Psoas muscle (tissue), 8 donors: ENCODE data around the gene ZGPAT. TPM values are rescaled to one million over a fixed set of nuclear protein-coding genes. Genes with fewer than 3 reads are reported as not detected.

ENCODE experiments used
- ATAC-seq, 4 donors: fragments of 200-7000 bp; cut with Tn5 transposase; one replicate each; pipeline ENCODE4 v1.9.1; 2020; ENCODE audit warnings: moderate library complexity in 3 of 4, mild to moderate bottlenecking in 2 of 4
- DNase-seq, 2 donors: peaks; one replicate each; pipeline ENCODE4 v3.0.0-alpha.2; 2020
- H3K27ac ChIP-seq: fragments of 200-600 bp; one replicate; pipeline ENCODE4 v1.8.0; 2022
- H3K27me3 ChIP-seq, 3 donors: fragments of 200-600 bp in 1 of 3; one replicate each; pipeline versions ENCODE4 v1.6.1 to v1.8.0; 2013 to 2022; ENCODE audit warnings: low read length in 2 of 3, mild to moderate bottlenecking in 2 of 3, moderate library complexity in 1 of 3; ENCODE audit not compliant: insufficient read depth in 3 of 3
- H3K36me3 ChIP-seq, 2 donors: fragments of 200-600 bp in 1 of 2; one replicate each; pipeline versions ENCODE4 v1.6.1 to v1.8.0; 2013 to 2022; ENCODE audit warnings: low read depth in 1 of 2, mild to moderate bottlenecking in 1 of 2, moderate library complexity in 1 of 2; ENCODE audit not compliant: insufficient read depth in 1 of 2
- H3K4me1 ChIP-seq: fragments of 200-600 bp; one replicate; pipeline ENCODE4 v1.8.0; 2022
- H3K4me3 ChIP-seq: fragments of 200-600 bp; one replicate; pipeline ENCODE4 v1.8.0; 2022; ENCODE audit warnings: mild to moderate bottlenecking
- H3K9me3 ChIP-seq: fragments of 200-600 bp; one replicate; pipeline ENCODE4 v1.8.0; 2022
- WGBS, 3 donors: extraction: QIAGEN DNeasy Blood & Tissue Kit; methylation state at CpG; one replicate each; pipeline versions ENCODE4 v1.1.6 to v1.1.7; 2013; 5-methylcytosine and 5-hydroxymethylcytosine counted together
- intact Hi-C, 2 donors: fragments of 100-400 bp; cut with DNase I; formaldehyde crosslinking; loops; one replicate each; pipeline versions ENCODE4 v1.11.0 to v1.14.2; 2022
- polyA plus RNA-seq, 3 donors: library from polyadenylated mRNA; stranded (reverse); fragments of 200-250 nt; gene quantifications; one replicate each; pipeline ENCODE4 v1.2.3, GENCODE V29; 2013
- total RNA-seq, 4 donors: library from RNA; stranded (reverse); fragmentation: NEBNext Ultra II Directional in 2 of 4; extraction: Animal tissue kit (Norgen Biotek cat#: 25700) in 2 of 4; gene quantifications; one replicate each; pipeline versions ENCODE4 v1.2.1 to v1.2.4, GENCODE V29; 2021 to 2023
- TF ChIP-seq, protein P1 (sequence below): fragments of 200-600 bp; IDR thresholded peaks from one replicate; pipeline ENCODE4 v1.8.0; 2022; ENCODE audit warnings: antibody characterized with exemption
- donor health status: healthy with polysubstance abuse.
- donor health status: DM: no; HTN: no; CAD: no; lungs with moderate emphysema.
- donor health status: Bipolar disorder and iron deficiency.
- donor health status: healthy.
- donor health status: DM: yes; HTN: yes; CAD: no.
- donor health status: DM: no; HTN: no; CAD: no.
- donor health status: DM: no; HTN: no; CAD: no.
- donor health status: DM: yes; HTN: yes; CAD: no.

The ZGPAT gene
- total and polyA plus RNA-seq, 7 donors, result 10.7 to 54.8 (median 18.2) TPM

DNA sequence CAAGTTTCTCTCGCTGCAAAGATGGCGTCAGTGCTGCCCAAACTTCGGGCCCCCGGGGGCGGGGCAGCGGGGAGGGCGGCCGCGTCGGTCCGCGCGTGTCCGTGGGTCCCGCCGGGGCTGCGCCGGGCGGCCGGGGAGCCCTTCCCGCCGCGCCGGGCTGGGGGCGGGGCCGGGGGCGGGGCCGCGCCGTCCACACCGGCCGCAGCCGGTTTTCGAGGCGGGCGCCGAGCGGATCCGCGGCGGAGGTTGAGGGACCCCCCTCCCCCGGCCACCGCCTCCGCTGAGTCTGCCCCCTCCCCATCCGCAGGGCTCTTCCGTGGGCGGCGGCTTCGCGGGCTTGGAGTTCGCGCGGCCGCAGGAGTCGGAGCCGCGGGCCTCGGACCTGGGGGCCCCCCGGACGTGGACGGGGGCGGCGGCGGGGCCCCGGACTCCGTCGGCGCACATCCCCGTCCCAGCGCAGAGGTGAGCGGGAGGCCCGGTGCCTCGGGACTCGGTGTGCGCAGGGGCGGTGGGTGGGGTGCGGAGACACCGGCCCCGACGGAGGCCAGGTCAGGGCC, 32.3 kb downstream of the ZGPAT start:
- H3K4me3 ChIP-seq, result peak overlapping the region; percentile 71
- ATAC-seq (peak in 3 of 4 donors; percentile 0 to 1 (median 0)), DNase-seq (peak in 1 of 2 donors; percentile 80)
- peaks cover 15% of the 10 kb centered on the region for H3K4me1 ChIP-seq
- WGBS, 3 donors, result 0 to 1% (median 1%) methylated on average over 21 to 80 of the region's 80 CpGs
- intact Hi-C loops, result no loop called here
- H3K9me3 ChIP-seq, result no peaks in the 10 kb centered on the region
- peaks cover 0 to 34% of the 10 kb centered on the region in 2 donors for H3K36me3 ChIP-seq
- H3K27me3 ChIP-seq, result no peaks in the 10 kb centered on the region
- peak overlapping the region; percentile 84 for H3K27ac ChIP-seq
- TF ChIP-seq, protein P1, sequence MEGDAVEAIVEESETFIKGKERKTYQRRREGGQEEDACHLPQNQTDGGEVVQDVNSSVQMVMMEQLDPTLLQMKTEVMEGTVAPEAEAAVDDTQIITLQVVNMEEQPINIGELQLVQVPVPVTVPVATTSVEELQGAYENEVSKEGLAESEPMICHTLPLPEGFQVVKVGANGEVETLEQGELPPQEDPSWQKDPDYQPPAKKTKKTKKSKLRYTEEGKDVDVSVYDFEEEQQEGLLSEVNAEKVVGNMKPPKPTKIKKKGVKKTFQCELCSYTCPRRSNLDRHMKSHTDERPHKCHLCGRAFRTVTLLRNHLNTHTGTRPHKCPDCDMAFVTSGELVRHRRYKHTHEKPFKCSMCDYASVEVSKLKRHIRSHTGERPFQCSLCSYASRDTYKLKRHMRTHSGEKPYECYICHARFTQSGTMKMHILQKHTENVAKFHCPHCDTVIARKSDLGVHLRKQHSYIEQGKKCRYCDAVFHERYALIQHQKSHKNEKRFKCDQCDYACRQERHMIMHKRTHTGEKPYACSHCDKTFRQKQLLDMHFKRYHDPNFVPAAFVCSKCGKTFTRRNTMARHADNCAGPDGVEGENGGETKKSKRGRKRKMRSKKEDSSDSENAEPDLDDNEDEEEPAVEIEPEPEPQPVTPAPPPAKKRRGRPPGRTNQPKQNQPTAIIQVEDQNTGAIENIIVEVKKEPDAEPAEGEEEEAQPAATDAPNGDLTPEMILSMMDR, result no peak

DNA sequence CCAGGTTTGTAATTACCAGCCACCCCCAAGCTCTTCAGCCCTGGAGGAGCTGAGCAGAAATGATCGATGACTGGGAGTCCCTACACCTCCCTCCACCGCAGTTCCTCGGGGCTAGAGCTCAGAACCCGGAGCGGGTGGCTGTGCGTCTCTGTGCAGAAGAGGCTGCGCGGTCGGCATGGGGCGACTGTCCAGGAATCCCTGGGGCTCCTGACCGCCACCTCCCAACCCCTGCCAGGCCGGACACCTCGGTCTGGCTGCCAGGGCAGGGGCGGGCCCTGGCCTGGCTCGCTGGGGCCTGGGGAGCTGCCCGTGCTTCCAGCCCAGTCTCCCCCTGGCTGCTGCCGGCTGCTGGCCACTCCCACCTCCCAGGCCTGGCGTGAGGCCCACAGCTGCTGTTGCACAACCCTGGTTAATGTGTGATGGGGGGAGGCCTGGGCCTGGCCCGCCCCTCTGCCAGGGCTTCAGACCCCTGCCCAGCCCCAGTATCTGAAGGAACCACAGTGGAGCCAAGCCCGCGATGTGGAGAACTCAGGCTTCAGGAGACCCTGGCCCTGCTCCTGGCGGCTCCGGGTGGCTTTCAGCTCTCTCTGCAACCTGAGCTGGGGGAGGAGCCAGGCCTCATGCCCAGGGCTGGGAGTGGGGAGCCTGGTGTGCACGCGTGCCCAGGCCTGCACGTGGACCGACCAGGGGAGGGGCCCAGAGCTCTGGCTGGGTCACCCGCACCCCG, 33.0 kb downstream of the ZGPAT start:
- H3K27ac ChIP-seq, result peak overlapping the region; percentile 84
- ATAC-seq, result peak; percentile 75 to 84 (median 78)
- H3K4me3 ChIP-seq, result peak overlapping the region; percentile 71
- 2 to 3% (median 2%) methylated on average over 25 to 29 of the region's 29 CpGs for WGBS, 3 donors
- H3K4me1 ChIP-seq, result peaks cover 15% of the 10 kb centered on the region
- intact Hi-C loops, result no loop called here
- peak; percentile 94 to 97 for DNase-seq
- peaks cover 0 to 27% of the 10 kb centered on the region in 2 donors for H3K36me3 ChIP-seq
- H3K27me3 ChIP-seq, result no peaks in the 10 kb centered on the region
- no peaks in the 10 kb centered on the region for H3K9me3 ChIP-seq
- TF ChIP-seq, protein P1, result no peak

DNA sequence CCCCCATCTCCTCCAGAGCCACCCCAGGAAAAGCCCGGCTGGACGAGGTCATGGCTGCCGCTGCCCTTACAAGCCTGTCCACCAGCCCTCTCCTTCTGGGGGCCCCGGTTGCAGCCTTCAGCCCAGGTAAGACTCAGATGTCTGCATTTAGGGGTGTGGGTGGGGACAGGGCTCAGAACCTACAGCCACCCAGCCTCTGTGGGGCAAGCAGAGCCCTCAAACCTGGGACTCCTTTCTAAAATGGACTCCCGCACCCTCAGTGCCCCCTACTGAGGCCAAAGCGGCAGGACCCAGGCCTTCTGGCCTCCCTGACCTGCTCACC, 33.5 kb downstream of the ZGPAT start:
- Histone ChIP-seq H3K27me3 (no peaks in the 10 kb centered on the region), H3K36me3 (peaks cover 0 to 23% of the 10 kb centered on the region in 2 donors), H3K27ac (peak overlapping the region; percentile 84), H3K9me3 (no peaks in the 10 kb centered on the region), H3K4me3 (peak overlapping the region; percentile 71), H3K4me1 (peaks cover 15% of the 10 kb centered on the region)
- ATAC-seq (peak in 1 of 4 donors; percentile 0), DNase-seq (no peak)
- 7 to 32% (median 16%) methylated on average over 5 to 6 of the region's 6 CpGs for WGBS, 3 donors
- TF ChIP-seq, protein P1, result no peak
- intact Hi-C loops, result no loop called here

GRCh38 chr20:63741676-63742380, 34.0 kb downstream of the ZGPAT start:
- Histone ChIP-seq H3K4me3 (peak overlapping the region; percentile 71), H3K4me1 (peaks cover 15% of the 10 kb centered on the region), H3K27me3 (no peaks in the 10 kb centered on the region), H3K27ac (peak overlapping the region; percentile 84), H3K36me3 (peaks cover 0 to 25% of the 10 kb centered on the region in 2 donors), H3K9me3 (no peaks in the 10 kb centered on the region)
- WGBS, 3 donors, result 65 to 71% (median 70%) methylated on average over 26 to 30 of the region's 30 CpGs
- DNase-seq (peak in 1 of 2 donors; percentile 63), ATAC-seq (no peak)
- intact Hi-C loops, result no loop called here
- TF ChIP-seq, protein P1, result no peak
